HUES6 (cell line): Measurements from ENCODE around the gene CYP4A22.

Source experiments
- H3K27ac ChIP-seq: 2 replicates; pipeline ENCODE4 v1.7.0; 2013; ENCODE audit warnings: low read depth, mild to moderate bottlenecking, low read length, inconsistent platforms
- H3K27me3 ChIP-seq: 2 replicates; pipeline ENCODE4 v1.6.1; 2013; ENCODE audit warnings: low read length; ENCODE audit not compliant: control insufficient read depth, insufficient read depth
- H3K36me3 ChIP-seq: 2 replicates; pipeline ENCODE4 v1.6.1; 2013; ENCODE audit warnings: low read length; ENCODE audit not compliant: control insufficient read depth, insufficient read depth
- H3K4me1 ChIP-seq: 2 replicates; pipeline ENCODE4 v1.6.1; 2013; ENCODE audit warnings: low read length; ENCODE audit not compliant: control insufficient read depth, insufficient read depth
- H3K4me3 ChIP-seq: 2 replicates; pipeline ENCODE4 v1.5.1; 2013; ENCODE audit warnings: low read depth, low read length
- H3K9ac ChIP-seq: one replicate; pipeline ENCODE4 v1.6.1; 2013; ENCODE audit warnings: mild to moderate bottlenecking, low read length
- H3K9me3 ChIP-seq: 2 replicates; pipeline ENCODE4 v1.6.1; 2013; ENCODE audit warnings: low read depth, low read length; ENCODE audit not compliant: control insufficient read depth, insufficient read depth

CYP4A22 gene

GRCh38 chr1:47186267-47187185 lies 49.3 kb downstream of the CYP4A22 start:
- no peaks in the 10 kb centered on the region for H3K9me3 ChIP-seq

DNA sequence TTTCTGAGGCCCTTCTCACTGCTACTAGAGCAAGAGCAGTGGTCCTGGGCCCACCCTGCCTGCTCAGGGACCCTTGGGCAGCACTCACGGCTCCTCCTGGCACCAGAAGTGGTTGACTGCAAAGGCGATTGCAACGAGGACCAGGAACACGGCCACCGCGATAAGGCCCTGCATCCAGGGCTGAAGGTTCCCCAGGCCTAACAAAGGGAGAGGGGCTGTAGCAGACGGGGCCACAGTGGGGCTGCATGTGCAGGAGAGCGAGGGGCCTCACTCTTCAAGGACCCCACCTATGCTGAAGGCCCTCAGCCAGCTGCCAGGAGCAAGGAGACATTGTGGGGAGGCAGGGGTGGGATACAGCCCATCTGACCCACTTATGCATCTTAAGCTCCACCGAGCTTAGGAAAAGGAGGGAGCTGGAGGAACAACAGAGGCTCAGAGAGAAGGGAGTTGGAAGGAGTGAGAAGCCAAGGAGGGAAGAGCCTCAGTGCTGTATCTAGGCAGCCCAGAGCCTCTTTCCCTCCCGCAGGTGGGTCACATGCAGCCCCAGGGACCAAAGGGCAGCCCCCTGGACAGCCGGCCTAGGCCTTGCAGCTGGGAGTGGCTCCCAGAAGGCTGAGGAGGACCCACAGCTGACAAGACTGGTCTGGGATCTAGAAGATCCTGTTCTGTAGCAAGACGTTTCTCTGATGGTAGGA lies 50.1 kb downstream of the CYP4A22 start:
- H3K9ac ChIP-seq = no peak overlapping the region
- no peak overlapping the region for H3K27ac ChIP-seq
- H3K27me3 ChIP-seq = peaks cover 28% of the 10 kb centered on the region
- H3K36me3 ChIP-seq = no peaks in the 10 kb centered on the region
- peaks cover 19% of the 10 kb centered on the region for H3K4me1 ChIP-seq
- no peaks in the 10 kb centered on the region for H3K9me3 ChIP-seq
- H3K4me3 ChIP-seq = no peak overlapping the region

More at GRCh38 chr1:47186267-47187185, 49.3 kb downstream of the CYP4A22 start:
- Histone ChIP-seq H3K9ac (no peak overlapping the region), H3K27me3 (peaks cover 28% of the 10 kb centered on the region), H3K27ac (no peak overlapping the region), H3K4me1 (peaks cover 11% of the 10 kb centered on the region; the same call in 1 of the 2 replicates), H3K4me3 (no peak overlapping the region), H3K36me3 (no peaks in the 10 kb centered on the region)

- Histone ChIP-seq H3K27me3 (peaks cover 24% of the 10 kb centered on the region), H3K27ac (no peak overlapping the region), H3K4me1 (peaks cover 24% of the 10 kb centered on the region), H3K36me3 (no peaks in the 10 kb centered on the region), H3K9me3 (no peaks in the 10 kb centered on the region), H3K9ac (no peak overlapping the region), H3K4me3 (no peak overlapping the region)
These were observed 50.6 kb downstream of the CYP4A22 start for GRCh38 chr1:47187926-47188250.

DNA sequence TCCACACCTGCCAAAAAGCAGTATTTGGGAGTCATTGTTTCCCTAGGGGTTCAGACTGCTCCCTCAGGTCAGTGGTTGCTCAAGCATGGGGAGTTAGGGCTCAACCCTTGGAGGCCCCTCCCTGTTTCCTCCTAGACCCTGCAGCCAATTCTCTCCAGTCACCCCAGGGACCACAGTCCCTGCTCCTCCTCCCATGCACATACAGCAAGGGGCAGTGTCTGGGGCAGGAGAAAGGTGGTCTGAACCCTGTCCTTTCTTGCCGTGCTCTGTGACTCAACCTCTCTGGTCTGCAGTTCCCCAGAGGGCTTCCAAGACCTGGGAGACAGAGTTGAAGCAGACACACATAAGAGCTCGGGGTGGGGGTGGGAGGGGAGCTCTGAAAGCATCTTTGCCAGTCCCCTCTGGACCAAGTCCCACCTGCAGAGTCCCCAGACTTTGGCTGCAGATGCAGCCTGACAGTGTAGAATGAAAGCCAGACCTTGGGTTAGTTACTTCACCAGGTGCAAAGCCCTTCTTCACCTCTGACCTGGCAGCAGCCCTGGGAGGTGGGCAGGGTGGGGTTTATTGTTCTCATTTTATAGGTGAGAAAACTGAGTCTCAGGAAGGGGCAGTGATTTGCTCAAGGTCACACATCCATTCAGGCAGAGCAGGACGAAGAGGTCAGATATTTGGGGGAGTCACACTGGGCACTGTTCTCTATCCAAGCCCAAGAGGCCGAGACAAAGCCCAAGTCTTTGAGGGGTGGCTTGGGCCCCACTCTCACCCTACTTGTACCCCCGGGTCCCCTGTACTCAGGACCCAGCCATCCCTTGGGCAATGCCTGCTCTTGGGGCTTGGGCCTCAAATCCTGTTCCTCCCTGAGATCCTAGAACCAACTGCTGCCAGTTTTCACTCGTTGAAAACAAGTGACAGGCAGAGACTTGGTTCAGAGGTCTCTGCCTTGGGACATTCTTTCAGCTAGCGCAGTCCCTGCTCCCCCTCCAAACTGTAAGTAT lies 51.8 kb downstream of the CYP4A22 start:
- H3K9me3 ChIP-seq = no peaks in the 10 kb centered on the region
- peaks cover 27% of the 10 kb centered on the region for H3K4me1 ChIP-seq
- H3K36me3 ChIP-seq = no peaks in the 10 kb centered on the region
- H3K9ac ChIP-seq = no peak overlapping the region
- peaks cover 25% of the 10 kb centered on the region for H3K27me3 ChIP-seq
- no peak overlapping the region for H3K27ac ChIP-seq
- no peak overlapping the region for H3K4me3 ChIP-seq

- no peaks in the 10 kb centered on the region for H3K9me3 ChIP-seq
- H3K9ac ChIP-seq = no peak within 1 kb of the TSS
- no peaks in the 10 kb centered on the region for H3K36me3 ChIP-seq
- H3K4me1 ChIP-seq = peaks cover 27% of the 10 kb centered on the region
- peaks cover 34% of the 10 kb centered on the region for H3K27me3 ChIP-seq
- no peak within 1 kb of the TSS for H3K4me3 ChIP-seq
- no peak within 1 kb of the TSS for H3K27ac ChIP-seq
These were observed 52.7 kb downstream of the CYP4A22 start, which contains the start of gene PDZK1IP1 for GRCh38 chr1:47189844-47190508. Gene PDZK1IP1 (minus strand): TSS chr1:47190036. CDS start chr1:47189932, 104 bp downstream.

GRCh38 chr1:47190509-47190855 lies 53.2 kb downstream of the CYP4A22 start:
- Histone ChIP-seq H3K27ac (no peak overlapping the region), H3K4me1 (peaks cover 27% of the 10 kb centered on the region), H3K9ac (no peak overlapping the region)

GRCh38 chr1:47190857-47191256 lies 53.6 kb downstream of the CYP4A22 start:
- Histone ChIP-seq H3K9me3 (no peaks in the 10 kb centered on the region), H3K4me3 (no peak overlapping the region), H3K4me1 (peaks cover 27% of the 10 kb centered on the region), H3K27me3 (peaks cover 31% of the 10 kb centered on the region), H3K27ac (no peak overlapping the region), H3K36me3 (no peaks in the 10 kb centered on the region), H3K9ac (no peak overlapping the region)

More at GRCh38 chr1:47190509-47190855, 53.2 kb downstream of the CYP4A22 start:
- H3K27me3 ChIP-seq = peaks cover 34% of the 10 kb centered on the region
- no peak overlapping the region for H3K4me3 ChIP-seq
- H3K36me3 ChIP-seq = no peaks in the 10 kb centered on the region
- no peaks in the 10 kb centered on the region for H3K9me3 ChIP-seq

DNA sequence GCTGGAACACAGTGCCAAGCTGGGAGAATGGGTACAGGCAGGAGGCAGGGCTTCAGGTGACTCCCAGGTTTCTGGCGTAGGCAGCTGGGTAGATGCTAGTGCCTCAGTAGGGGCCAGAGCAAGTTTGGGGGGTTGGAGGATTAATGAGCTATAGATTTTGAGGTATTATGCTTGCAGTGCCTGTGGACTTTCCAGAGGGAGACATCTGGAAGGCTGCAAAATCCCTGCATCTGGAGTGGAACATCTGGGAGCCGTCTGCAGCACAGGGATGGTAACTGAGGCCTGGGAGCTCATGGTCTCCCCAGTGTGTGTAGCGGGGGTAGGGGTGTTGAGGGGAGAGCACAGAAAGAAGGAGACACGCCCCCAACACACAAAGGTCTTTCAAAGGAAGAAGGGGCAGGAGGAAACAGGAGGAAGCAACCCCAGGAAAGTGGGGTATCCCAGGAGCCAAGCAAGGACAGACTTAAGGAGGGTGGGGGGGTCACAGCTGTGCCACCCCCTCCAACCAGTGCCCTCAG lies 54.8 kb downstream of the CYP4A22 start:
- no peaks in the 10 kb centered on the region for H3K9me3 ChIP-seq
- no peaks in the 10 kb centered on the region for H3K36me3 ChIP-seq
- H3K9ac ChIP-seq = no peak overlapping the region
- H3K4me1 ChIP-seq = peaks cover 27% of the 10 kb centered on the region
- H3K27ac ChIP-seq = no peak overlapping the region
- peaks cover 36% of the 10 kb centered on the region for H3K27me3 ChIP-seq
- H3K4me3 ChIP-seq = no peak overlapping the region

GRCh38 chr1:47192458-47193384 lies 55.5 kb downstream of the CYP4A22 start:
- Histone ChIP-seq H3K9me3 (no peaks in the 10 kb centered on the region), H3K4me3 (no peak overlapping the region), H3K9ac (no peak overlapping the region), H3K27me3 (peaks cover 37% of the 10 kb centered on the region), H3K4me1 (peaks cover 27% of the 10 kb centered on the region), H3K27ac (no peak overlapping the region), H3K36me3 (no peaks in the 10 kb centered on the region)
